Measurements from ENCODE around the gene PNMT.
A peak's percentile ranks its signal among the peaks of the same experiment; 100 is the strongest.

Gene PNMT, protein sequence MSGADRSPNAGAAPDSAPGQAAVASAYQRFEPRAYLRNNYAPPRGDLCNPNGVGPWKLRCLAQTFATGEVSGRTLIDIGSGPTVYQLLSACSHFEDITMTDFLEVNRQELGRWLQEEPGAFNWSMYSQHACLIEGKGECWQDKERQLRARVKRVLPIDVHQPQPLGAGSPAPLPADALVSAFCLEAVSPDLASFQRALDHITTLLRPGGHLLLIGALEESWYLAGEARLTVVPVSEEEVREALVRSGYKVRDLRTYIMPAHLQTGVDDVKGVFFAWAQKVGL

DNA sequence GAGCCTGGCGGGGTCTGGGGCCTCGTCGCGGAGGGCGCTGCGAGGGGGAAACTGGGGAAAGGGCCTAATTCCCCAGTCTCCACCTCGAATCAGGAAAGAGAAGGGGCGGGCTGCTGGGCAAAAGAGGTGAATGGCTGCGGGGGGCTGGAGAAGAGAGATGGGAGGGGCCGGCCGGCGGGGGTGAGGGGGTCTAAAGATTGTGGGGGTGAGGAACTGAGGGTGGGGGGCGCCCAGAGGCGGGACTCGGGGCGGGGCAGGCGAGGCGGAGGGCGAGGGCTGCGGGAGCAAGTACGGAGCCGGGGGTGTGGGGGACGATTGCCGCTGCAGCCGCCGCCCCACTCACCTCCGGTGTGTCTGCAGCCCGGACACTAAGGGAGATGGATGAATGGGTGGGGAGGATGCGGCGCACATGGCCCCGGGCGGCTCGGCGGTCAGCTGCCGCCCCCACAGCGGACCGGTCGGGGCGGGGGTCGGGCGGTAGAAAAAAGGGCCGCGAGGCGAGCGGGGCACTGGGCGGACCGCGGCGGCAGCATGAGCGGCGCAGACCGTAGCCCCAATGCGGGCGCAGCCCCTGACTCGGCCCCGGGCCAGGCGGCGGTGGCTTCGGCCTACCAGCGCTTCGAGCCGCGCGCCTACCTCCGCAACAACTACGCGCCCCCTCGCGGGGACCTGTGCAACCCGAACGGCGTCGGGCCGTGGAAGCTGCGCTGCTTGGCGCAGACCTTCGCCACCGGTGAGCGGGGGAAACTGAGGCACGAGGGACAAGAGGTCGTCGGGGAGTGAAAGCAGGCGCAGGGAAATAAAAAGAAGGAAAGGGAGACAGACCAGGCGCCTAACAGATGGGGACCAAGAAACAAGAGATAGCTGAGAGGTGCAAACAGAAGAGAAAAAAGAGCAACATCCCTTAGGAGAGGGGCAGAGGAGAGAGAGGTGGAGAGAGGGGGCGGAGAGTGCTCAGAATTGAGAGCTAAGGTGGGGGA is at the start of gene PNMT:
PNMT (plus strand) TSS at position 509 of the 980 bp plus-strand sequence; CDS start at position 532, 23 bp downstream.
- H3K4me3 ChIP-seq (ENCODE audit: low read depth, low read length) = no peak within 1 kb of the TSS
- DNase-seq (ENCODE audit: low read depth) = no peak
- TF ChIP-seq, protein P1, sequence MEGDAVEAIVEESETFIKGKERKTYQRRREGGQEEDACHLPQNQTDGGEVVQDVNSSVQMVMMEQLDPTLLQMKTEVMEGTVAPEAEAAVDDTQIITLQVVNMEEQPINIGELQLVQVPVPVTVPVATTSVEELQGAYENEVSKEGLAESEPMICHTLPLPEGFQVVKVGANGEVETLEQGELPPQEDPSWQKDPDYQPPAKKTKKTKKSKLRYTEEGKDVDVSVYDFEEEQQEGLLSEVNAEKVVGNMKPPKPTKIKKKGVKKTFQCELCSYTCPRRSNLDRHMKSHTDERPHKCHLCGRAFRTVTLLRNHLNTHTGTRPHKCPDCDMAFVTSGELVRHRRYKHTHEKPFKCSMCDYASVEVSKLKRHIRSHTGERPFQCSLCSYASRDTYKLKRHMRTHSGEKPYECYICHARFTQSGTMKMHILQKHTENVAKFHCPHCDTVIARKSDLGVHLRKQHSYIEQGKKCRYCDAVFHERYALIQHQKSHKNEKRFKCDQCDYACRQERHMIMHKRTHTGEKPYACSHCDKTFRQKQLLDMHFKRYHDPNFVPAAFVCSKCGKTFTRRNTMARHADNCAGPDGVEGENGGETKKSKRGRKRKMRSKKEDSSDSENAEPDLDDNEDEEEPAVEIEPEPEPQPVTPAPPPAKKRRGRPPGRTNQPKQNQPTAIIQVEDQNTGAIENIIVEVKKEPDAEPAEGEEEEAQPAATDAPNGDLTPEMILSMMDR (IDR thresholded peaks at IDR 0.05; ENCODE audit: control insufficient read depth, extremely low read depth, insufficient read depth) = peak; percentile 55

DNA sequence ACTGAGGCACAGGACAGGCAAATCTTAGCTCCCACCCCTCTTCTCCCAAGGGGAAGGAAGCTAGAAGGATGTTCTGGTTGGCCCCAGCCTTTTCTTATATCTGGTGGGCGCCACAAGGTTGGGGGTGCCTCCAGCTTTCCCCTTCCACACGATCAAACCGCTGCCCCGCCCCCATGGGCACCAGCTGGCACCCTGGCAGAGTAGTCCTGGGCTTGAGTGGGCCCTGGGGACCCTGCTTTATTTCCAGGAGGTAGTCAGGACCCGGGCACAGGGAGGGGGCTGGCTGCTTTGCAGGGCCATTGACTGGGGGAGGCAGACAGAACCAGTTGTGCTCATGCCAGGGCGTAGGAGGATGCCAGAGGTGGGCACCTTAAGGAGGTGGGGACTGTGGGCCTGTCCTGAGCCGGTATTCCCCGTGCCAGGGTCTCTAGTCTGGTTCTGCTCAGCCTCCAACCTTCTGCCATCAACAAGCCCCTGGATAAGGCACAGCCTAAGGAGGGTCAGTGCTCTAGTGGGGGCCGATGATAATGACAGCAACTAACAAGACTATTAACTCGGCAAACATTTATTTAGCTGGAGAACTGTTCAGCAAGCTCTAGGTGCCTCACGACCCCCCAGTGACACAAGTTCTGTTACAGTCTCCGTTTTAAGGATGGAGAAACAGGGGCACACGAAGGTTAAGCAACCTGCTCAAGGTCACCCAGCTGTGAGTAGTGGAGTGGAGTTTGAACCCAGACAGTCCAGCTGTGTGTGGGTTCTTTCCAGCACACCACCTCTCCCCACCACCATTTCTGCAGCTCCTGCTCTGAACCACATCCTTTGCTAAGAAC is 49.1 kb upstream of the PNMT start:
- DNase-seq (ENCODE audit: low read depth) = no peak
- H3K4me3 ChIP-seq (ENCODE audit: low read depth, low read length) = peak overlapping the region; percentile 55; the same call in 1 of the 2 replicates
- TF ChIP-seq, protein P1 (IDR thresholded peaks at IDR 0.05; ENCODE audit: control insufficient read depth, extremely low read depth, insufficient read depth) = no peak

DNA sequence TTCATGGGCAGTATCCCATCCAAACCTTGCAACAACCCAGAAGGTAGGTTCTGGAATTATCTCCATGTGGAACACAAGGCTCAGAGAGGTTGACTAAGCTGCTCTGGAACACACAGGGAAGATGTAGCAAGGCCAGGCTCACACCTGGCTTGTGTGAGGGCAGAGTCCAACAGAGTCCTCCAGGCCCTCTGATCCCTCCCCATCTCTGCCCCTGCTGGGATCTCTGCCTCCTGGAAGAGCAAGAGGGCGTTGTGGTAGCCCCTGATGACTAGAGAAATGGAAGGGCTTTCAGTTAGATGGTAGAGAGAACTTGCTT is 48.5 kb upstream of the PNMT start:
- TF ChIP-seq, protein P1 (IDR thresholded peaks at IDR 0.05; ENCODE audit: control insufficient read depth, extremely low read depth, insufficient read depth) = no peak
- DNase-seq (ENCODE audit: low read depth) = no peak
- H3K4me3 ChIP-seq (ENCODE audit: low read depth, low read length) = no peak overlapping the region

DNA sequence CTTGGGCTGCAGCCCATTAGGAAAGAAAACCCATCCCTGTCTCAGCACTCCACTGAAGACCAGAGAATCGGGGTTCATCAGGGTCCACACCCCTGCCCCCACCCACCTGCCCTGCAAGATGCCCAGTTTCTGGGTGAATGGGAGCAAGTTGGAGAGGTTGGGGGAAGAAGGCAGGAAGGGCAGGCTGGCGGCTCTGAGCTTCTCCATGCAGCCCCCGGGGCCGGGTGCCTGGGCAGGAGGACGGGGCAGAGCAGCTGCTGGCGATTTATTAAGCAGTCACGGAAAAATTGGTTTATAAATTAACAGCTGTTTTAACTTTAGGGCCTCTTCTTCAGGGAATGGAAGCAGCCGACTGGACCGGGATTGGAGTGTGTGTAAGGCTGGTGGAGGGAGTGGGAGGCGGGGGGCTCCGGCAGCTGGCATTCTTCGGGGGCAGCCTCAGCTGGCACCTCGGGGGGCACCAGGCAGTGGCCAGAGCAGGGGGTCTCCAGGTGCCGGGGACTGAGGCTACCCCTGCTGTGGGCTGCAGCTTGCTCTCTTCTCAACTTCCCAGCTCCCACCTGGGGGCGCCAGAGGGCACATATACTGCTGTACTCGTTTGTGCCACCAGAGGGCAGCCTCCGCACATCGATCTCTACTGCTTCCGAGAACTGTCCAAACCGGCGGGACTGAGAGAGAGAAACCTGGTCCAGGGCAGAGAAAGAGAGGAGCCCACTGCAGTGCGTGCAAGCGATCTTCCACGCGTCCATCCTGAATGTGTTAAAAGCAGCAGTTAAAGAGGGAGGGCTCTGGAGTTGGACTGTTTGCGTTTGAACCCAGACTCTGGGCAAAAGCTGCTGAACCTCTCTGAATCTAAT is 46.5 kb upstream of the PNMT start:
- H3K4me3 ChIP-seq (ENCODE audit: low read depth, low read length) = no peak overlapping the region
- DNase-seq (ENCODE audit: low read depth) = no peak
- TF ChIP-seq, protein P1 (IDR thresholded peaks at IDR 0.05; ENCODE audit: control insufficient read depth, extremely low read depth, insufficient read depth) = peak; percentile 100

DNA sequence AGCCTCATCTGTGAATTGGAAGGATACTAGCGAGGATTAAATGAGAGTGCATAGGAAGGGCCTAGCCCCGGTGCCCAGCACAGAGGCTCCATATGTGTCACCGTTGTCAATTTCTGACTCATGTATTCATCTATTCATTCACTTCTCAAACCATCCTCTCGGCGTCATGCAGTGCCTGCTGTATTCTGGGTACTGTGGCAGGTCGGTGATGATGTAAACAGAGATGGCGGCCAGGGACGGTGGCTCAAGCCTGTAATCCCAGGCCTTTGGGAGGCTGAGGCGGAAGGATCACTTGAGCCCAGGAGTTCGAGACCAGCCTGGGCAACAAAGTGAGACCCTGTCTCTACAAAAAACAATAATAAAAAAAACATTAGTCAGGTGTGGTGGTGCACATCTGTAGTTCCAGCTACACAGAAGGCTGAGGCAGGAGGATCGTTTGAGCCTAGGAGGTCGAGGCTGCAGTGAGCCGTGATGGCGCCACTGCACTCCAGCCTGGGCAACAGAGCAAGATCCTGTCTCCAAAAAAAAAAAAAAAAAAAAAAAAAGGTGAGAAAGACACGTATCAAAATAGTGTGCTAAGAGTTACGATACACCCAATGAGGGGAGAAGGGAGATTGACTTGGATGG is 45.8 kb upstream of the PNMT start:
- TF ChIP-seq, protein P1 (IDR thresholded peaks at IDR 0.05; ENCODE audit: control insufficient read depth, extremely low read depth, insufficient read depth) = no peak
- DNase-seq (ENCODE audit: low read depth) = no peak
- no peak overlapping the region for H3K4me3 ChIP-seq (ENCODE audit: low read depth, low read length)

Measured in LNCaP clone FGC (cell line).